ENCODE results near the gene EHF. TPM values are rescaled to one million over a fixed set of nuclear protein-coding genes. Genes with fewer than 3 reads are reported as not detected.

EHF gene
- total and polyA plus RNA-seq, 2 of the 13 experiments (the other 11 are each of a cell fraction or from before 2014, with no cell fraction given), result 0.04 to 0.46 TPM

- Histone ChIP-seq H3K4me1 (ENCODE audit: insufficient read depth, low read length) (peaks cover 14% of the 10 kb centered on the region), H3K27me3 (ENCODE audit: control insufficient read depth in 1 of 2, insufficient read depth in 2 of 2, low read length in 2 of 2) (no peaks in the 10 kb centered on the region), H3K36me3 (replicated peaks in 1 of 2; ENCODE audit: control insufficient read depth in 1 of 2, insufficient read depth in 2 of 2, low read length in 2 of 2) (no peaks in the 10 kb centered on the region), H3K27ac (ENCODE audit: extremely low read length, insufficient read depth, low read length) (no peak overlapping the region), H3K9ac (ENCODE audit: insufficient read depth, low read depth, low read length) (no peak overlapping the region), H4K20me1 (ENCODE audit: insufficient read depth, low read length) (no peaks in the 10 kb centered on the region), H3K9me3 (ENCODE audit: low read length) (no peaks in the 10 kb centered on the region), H2AFZ (ENCODE audit: low read length) (no peak overlapping the region), H3K79me2 (ENCODE audit: insufficient read depth, low read length) (no peaks in the 10 kb centered on the region), H3K4me3 (replicated peaks in 1 of 3; ENCODE audit: insufficient read depth in 1 of 3, low read depth in 2 of 3, low read length in 3 of 3) (no peak overlapping the region), H3K4me2 (ENCODE audit: low read depth, low read length) (no peak overlapping the region)
- intact Hi-C loops (cut with micrococcal nuclease; ENCODE audit: unreplicated experiment), result no loop called here
- ChIA-PET CTCF (ENCODE audit: low intra/inter-chr PET ratio, low total read pairs) (no interaction called here), POLR2A (interaction anchor here (0.9 kb wide), 1 partner anchor 28 kb away, joined by 3 read pairs; no protein-coding TSS in a partner anchor)
- 62% methylated on average over 2 of the region's 2 CpGs for WGBS (ENCODE audit: low lambda C conversion rate)
- no peak for FAIRE-seq
- ATAC-seq, result no peak
- in situ Hi-C loops (cut with HindIII; ENCODE audit: extremely low pct_ligation_motif_present, low pct_unique_long_range_greater_than_20kb), result no loop called here
- BruUV-seq (replicated peaks), result no TSS peak
- DNase-seq (ENCODE audit: low spot score), result no peak
- no peak for TF ChIP-seq KAT8 (CRISPR knock-in tag; IDR thresholded peaks at IDR 0.05)
- TF ChIP-seq NFIB (CRISPR knock-in tag; IDR thresholded peaks at IDR 0.05; ENCODE audit: borderline replicate concordance), result no peak
- no peak for TF ChIP-seq ZSCAN21 (CRISPR knock-in tag; IDR thresholded peaks at IDR 0.05; ENCODE audit: borderline replicate concordance)
- no peak for TF ChIP-seq ZNF407 (CRISPR knock-in tag; IDR thresholded peaks at IDR 0.05; ENCODE audit: not compliant biosample characterization)
- TF ChIP-seq, protein P1, sequence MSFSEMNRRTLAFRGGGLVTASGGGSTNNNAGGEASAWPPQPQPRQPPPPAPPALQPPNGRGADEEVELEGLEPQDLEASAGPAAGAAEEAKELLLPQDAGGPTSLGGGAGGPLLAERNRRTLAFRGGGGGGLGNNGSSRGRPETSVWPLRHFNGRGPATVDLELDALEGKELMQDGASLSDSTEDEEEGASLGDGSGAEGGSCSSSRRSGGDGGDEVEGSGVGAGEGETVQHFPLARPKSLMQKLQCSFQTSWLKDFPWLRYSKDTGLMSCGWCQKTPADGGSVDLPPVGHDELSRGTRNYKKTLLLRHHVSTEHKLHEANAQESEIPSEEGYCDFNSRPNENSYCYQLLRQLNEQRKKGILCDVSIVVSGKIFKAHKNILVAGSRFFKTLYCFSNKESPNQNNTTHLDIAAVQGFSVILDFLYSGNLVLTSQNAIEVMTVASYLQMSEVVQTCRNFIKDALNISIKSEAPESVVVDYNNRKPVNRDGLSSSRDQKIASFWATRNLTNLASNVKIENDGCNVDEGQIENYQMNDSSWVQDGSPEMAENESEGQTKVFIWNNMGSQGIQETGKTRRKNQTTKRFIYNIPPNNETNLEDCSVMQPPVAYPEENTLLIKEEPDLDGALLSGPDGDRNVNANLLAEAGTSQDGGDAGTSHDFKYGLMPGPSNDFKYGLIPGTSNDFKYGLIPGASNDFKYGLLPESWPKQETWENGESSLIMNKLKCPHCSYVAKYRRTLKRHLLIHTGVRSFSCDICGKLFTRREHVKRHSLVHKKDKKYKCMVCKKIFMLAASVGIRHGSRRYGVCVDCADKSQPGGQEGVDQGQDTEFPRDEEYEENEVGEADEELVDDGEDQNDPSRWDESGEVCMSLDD (CRISPR knock-in tag; IDR thresholded peaks at IDR 0.05; ENCODE audit: borderline replicate concordance), result no peak
- no peak for TF ChIP-seq ZBTB7B (CRISPR knock-in tag; IDR thresholded peaks at IDR 0.05)
- TF ChIP-seq DZIP1 (CRISPR knock-in tag; IDR thresholded peaks at IDR 0.05), result no peak
- no peak for TF ChIP-seq ZNF138 (CRISPR knock-in tag; IDR thresholded peaks at IDR 0.05; ENCODE audit: low read depth)
- no peak for TF ChIP-seq SETDB1 (CRISPR knock-in tag; IDR thresholded peaks at IDR 0.05; ENCODE audit: borderline replicate concordance)
Observed at GRCh38 chr11:34682825-34683224, 61.9 kb downstream of the EHF start.

Data from HepG2 (cell line).